Cardiac muscle cell (in vitro differentiated cells and primary cell): ENCODE measurements around the gene ACAA1. TPM values are rescaled to one million over a fixed set of nuclear protein-coding genes. Genes with fewer than 3 reads are reported as not detected.

Experiments used
- DNase-seq, 2 donors: peaks; one replicate each; pipeline versions ENCODE4 v3.0.0 to v3.0.0-alpha.2; 2010 to 2017; ENCODE audit warnings: low read depth in 1 of 2, low spot score in 1 of 2
- H3K27ac ChIP-seq: fragments of 200-600 bp; sonication (generic); 2 replicates; pipeline ENCODE4 v1.5.1; 2016
- H3K27me3 ChIP-seq: fragments of 200-600 bp; sonication (generic); 2 replicates; pipeline ENCODE4 v1.6.0; 2016; ENCODE audit warnings: control low read depth
- H3K36me3 ChIP-seq: fragments of 200-600 bp; sonication (generic); 2 replicates; pipeline ENCODE4 v1.5.1; 2016; ENCODE audit warnings: control low read depth
- H3K4me1 ChIP-seq: fragments of 200-600 bp; sonication (generic); 2 replicates; pipeline ENCODE4 v1.8.1; 2017; ENCODE audit warnings: low read depth, mild to moderate bottlenecking, mixed run types
- H3K4me3 ChIP-seq: fragments of 200-600 bp; sonication (generic); 2 replicates; pipeline ENCODE4 v1.5.1; 2016; ENCODE audit warnings: mild to moderate bottlenecking
- H3K9me3 ChIP-seq: fragments of 200-600 bp; sonication (generic); 2 replicates; pipeline ENCODE4 v1.5.1; 2017; ENCODE audit warnings: low read depth, mild to moderate bottlenecking, control low read depth
- CTCF ChIP-seq: IDR thresholded peaks from 2 replicates; pipeline ENCODE4 v1.5.1; 2012; ENCODE audit warnings: low read depth, mild to moderate bottlenecking, low read length
- polyA plus RNA-seq: library from polyadenylated mRNA; unstranded; fragments of >200 nt; fragmentation: Nextera tagmentation; extraction: Ambion mirVana; gene quantifications from 2 replicates; pipeline ENCODE4 v1.2.1, GENCODE V29; 2016
- total RNA-seq: library from RNA; depleted of rRNA; stranded (reverse); fragments of >200 nt; gene quantifications from 2 replicates; pipeline ENCODE4 v1.2.3, GENCODE V29; 2016

ACAA1 gene
- total and polyA plus RNA-seq, 2 experiments from 2014 or later = 62.8 to 104 TPM

GRCh38 chr3:38130631-38131065, 6.3 kb downstream of the ACAA1 start:
- no peak for TF ChIP-seq CTCF
- H3K36me3 ChIP-seq = peaks cover 42% of the 10 kb centered on the region
- no peak overlapping the region for H3K27ac ChIP-seq
- H3K4me1 ChIP-seq = peaks cover 6% of the 10 kb centered on the region
- H3K9me3 ChIP-seq = no peaks in the 10 kb centered on the region
- H3K4me3 ChIP-seq = no peak overlapping the region
- DNase-seq = no peak
- no peaks in the 10 kb centered on the region for H3K27me3 ChIP-seq

GRCh38 chr3:38129058-38129457, 7.9 kb downstream of the ACAA1 start:
- peaks cover 55% of the 10 kb centered on the region for H3K36me3 ChIP-seq
- H3K4me3 ChIP-seq = no peak overlapping the region
- no peaks in the 10 kb centered on the region for H3K9me3 ChIP-seq
- H3K27me3 ChIP-seq = no peaks in the 10 kb centered on the region
- no peak overlapping the region for H3K27ac ChIP-seq
- no peaks in the 10 kb centered on the region for H3K4me1 ChIP-seq
- no peak for DNase-seq
- no peak for TF ChIP-seq CTCF

GRCh38 chr3:38128303-38128655, 8.6 kb downstream of the ACAA1 start:
- Histone ChIP-seq H3K9me3 (no peaks in the 10 kb centered on the region), H3K27ac (no peak overlapping the region), H3K36me3 (peaks cover 57% of the 10 kb centered on the region), H3K27me3 (no peaks in the 10 kb centered on the region), H3K4me3 (no peak overlapping the region), H3K4me1 (no peaks in the 10 kb centered on the region)
- TF ChIP-seq CTCF = no peak
- no peak for DNase-seq

- H3K4me1 ChIP-seq = no peaks in the 10 kb centered on the region
- no peak overlapping the region for H3K27ac ChIP-seq
- no peaks in the 10 kb centered on the region for H3K9me3 ChIP-seq
- H3K36me3 ChIP-seq = peaks cover 60% of the 10 kb centered on the region
- no peak for DNase-seq
- no peaks in the 10 kb centered on the region for H3K27me3 ChIP-seq
- no peak overlapping the region for H3K4me3 ChIP-seq
- no peak for TF ChIP-seq CTCF
Observed at GRCh38 chr3:38127611-38128302, 9.2 kb downstream of the ACAA1 start.

GRCh38 chr3:38126121-38126892, 10.6 kb downstream of the ACAA1 start:
- H3K27me3 ChIP-seq = no peaks in the 10 kb centered on the region
- DNase-seq = no peak
- no peaks in the 10 kb centered on the region for H3K4me1 ChIP-seq
- H3K36me3 ChIP-seq = peaks cover 60% of the 10 kb centered on the region
- no peak overlapping the region for H3K4me3 ChIP-seq
- H3K27ac ChIP-seq = no peak overlapping the region
- no peaks in the 10 kb centered on the region for H3K9me3 ChIP-seq
- no peak for TF ChIP-seq CTCF
